ENCODE results near the gene TTC7B. TPM values are rescaled to one million over a fixed set of nuclear protein-coding genes. Genes with fewer than 3 reads are reported as not detected.

TTC7B gene
- total RNA-seq, 2 experiments from 2014 or later = 5.6 to 7.8 TPM

GRCh38 chr14:90816681-90817436, 629 bp upstream of the TTC7B start:
- peaks cover 14% of the 10 kb centered on the region for H3K27me3 Mint-ChIP-seq
- intact Hi-C loops (cut with micrococcal nuclease) = no loop called here

GRCh38 chr14:90815572-90815821, 733 bp downstream of the TTC7B start:
- CTCF ChIA-PET = interaction anchor here (0.7 kb wide), 1 partner anchor 57 kb away, joined by 3 read pairs; no protein-coding TSS in a partner anchor

More at GRCh38 chr14:90816681-90817436, 629 bp upstream of the TTC7B start:
- no peaks in the 10 kb centered on the region for H3K9me3 Mint-ChIP-seq
- ChIA-PET POLR2A (no interaction called here), CTCF (interaction anchor here (1.4 kb wide), 1 partner anchor 58 kb away, joined by 5 read pairs; no protein-coding TSS in a partner anchor)
- no peak for DNase-seq
- peak overlapping the region; percentile 35 for H3K4me3 Mint-ChIP-seq
- H3K36me3 Mint-ChIP-seq (ENCODE audit: low read depth) = no peaks in the 10 kb centered on the region
- no peak overlapping the region for H3K27ac Mint-ChIP-seq
- ATAC-seq = no peak
- no peak for TF ChIP-seq CTCF (IDR thresholded peaks at IDR 0.05)
- H3K4me1 Mint-ChIP-seq (ENCODE audit: low read depth) = peaks cover 17% of the 10 kb centered on the region

GRCh38 chr14:90814806-90815571, 1.2 kb downstream of the TTC7B start:
- intact Hi-C loops (cut with micrococcal nuclease) = no loop called here
- Mint-ChIP-seq H3K36me3 (ENCODE audit: low read depth) (no peaks in the 10 kb centered on the region), H3K27me3 (peaks cover 14% of the 10 kb centered on the region), H3K27ac (no peak overlapping the region), H3K4me1 (ENCODE audit: low read depth) (peaks cover 3% of the 10 kb centered on the region), H3K4me3 (peak overlapping the region; percentile 57), H3K9me3 (no peaks in the 10 kb centered on the region)
- no peak for TF ChIP-seq CTCF (IDR thresholded peaks at IDR 0.05)
- CTCF ChIA-PET = no interaction called here
- ATAC-seq = no peak
- DNase-seq = no peak
- POLR2A ChIA-PET = no interaction called here

More at GRCh38 chr14:90815572-90815821, 733 bp downstream of the TTC7B start:
- H3K4me1 Mint-ChIP-seq (ENCODE audit: low read depth) = peaks cover 8% of the 10 kb centered on the region
- peak overlapping the region; percentile 57 for H3K4me3 Mint-ChIP-seq
- ATAC-seq (no peak), DNase-seq (no peak)
- H3K9me3 Mint-ChIP-seq = no peaks in the 10 kb centered on the region
- POLR2A ChIA-PET = no interaction called here
- no peak overlapping the region for H3K27ac Mint-ChIP-seq
- intact Hi-C loops (cut with micrococcal nuclease) = no loop called here
- TF ChIP-seq CTCF (IDR thresholded peaks at IDR 0.05) = no peak
- no peaks in the 10 kb centered on the region for H3K36me3 Mint-ChIP-seq (ENCODE audit: low read depth)
- H3K27me3 Mint-ChIP-seq = peaks cover 14% of the 10 kb centered on the region

- peaks cover 14% of the 10 kb centered on the region for H3K27me3 Mint-ChIP-seq
- no peak overlapping the region for H3K27ac Mint-ChIP-seq
- peaks cover 3% of the 10 kb centered on the region for H3K4me1 Mint-ChIP-seq (ENCODE audit: low read depth)
- H3K36me3 Mint-ChIP-seq (ENCODE audit: low read depth) = no peaks in the 10 kb centered on the region
- no peak for DNase-seq
- ATAC-seq = no peak
- POLR2A ChIA-PET = no interaction called here
- no peak overlapping the region for H3K4me3 Mint-ChIP-seq
- CTCF ChIA-PET = no interaction called here
- no peak for TF ChIP-seq CTCF (IDR thresholded peaks at IDR 0.05)
- intact Hi-C loops (cut with micrococcal nuclease) = no loop called here
- no peaks in the 10 kb centered on the region for H3K9me3 Mint-ChIP-seq
Observed at GRCh38 chr14:90813442-90813841, 2.8 kb downstream of the TTC7B start.

- Mint-ChIP-seq H3K27me3 (peaks cover 10% of the 10 kb centered on the region), H3K36me3 (ENCODE audit: low read depth) (no peaks in the 10 kb centered on the region), H3K4me1 (ENCODE audit: low read depth) (peaks cover 3% of the 10 kb centered on the region), H3K9me3 (no peaks in the 10 kb centered on the region), H3K27ac (no peak overlapping the region), H3K4me3 (no peak overlapping the region)
- no peak for DNase-seq
- ChIA-PET CTCF (interaction anchor here (0.8 kb wide), 1 partner anchor 24 kb away, joined by 3 read pairs; no protein-coding TSS in a partner anchor), POLR2A (no interaction called here)
- ATAC-seq = no peak
- intact Hi-C loops (cut with micrococcal nuclease) = no loop called here
- no peak for TF ChIP-seq CTCF (IDR thresholded peaks at IDR 0.05)
Observed at GRCh38 chr14:90812109-90812508, 4.1 kb downstream of the TTC7B start.

Measured in activated CD8-positive, alpha-beta T cell treated with anti-CD3 and anti-CD28 coated beads for 36 hours (primary cell).